HG02852 (cell line): Measurements from ENCODE around the gene SFMBT1.
"Not testable (repeated sequence)": the region's sequence is repeated elsewhere in the genome, so short reads cannot be mapped to it uniquely, and the experiment has no call there.

Experiments used
- ATAC-seq: cut with Tn5 transposase; IDR thresholded peaks from one replicate; pipeline ENCODE4 v1.9.1; 2021; ENCODE audit warnings: mild to moderate bottlenecking, moderate library complexity; ENCODE audit not compliant: unreplicated experiment

Gene SFMBT1

GRCh38 chr3:53038679-53039375 is 7.0 kb downstream of the SFMBT1 start:
- no peak for ATAC-seq

- no peak for ATAC-seq
Measured at GRCh38 chr3:53035825-53036619, 9.9 kb downstream of the SFMBT1 start.

GRCh38 chr3:53035018-53035417 is 10.9 kb downstream of the SFMBT1 start:
- ATAC-seq = not testable (repeated sequence)

GRCh38 chr3:53034411-53034810 is 11.5 kb downstream of the SFMBT1 start:
- ATAC-seq = not testable (repeated sequence)

- no peak for ATAC-seq
Measured at GRCh38 chr3:53032609-53033008, 13.3 kb downstream of the SFMBT1 start.

GRCh38 chr3:53030619-53031449 is 15.0 kb downstream of the SFMBT1 start:
- no peak for ATAC-seq

- ATAC-seq = no peak
Measured at GRCh38 chr3:53028641-53029040, 17.2 kb downstream of the SFMBT1 start.

- ATAC-seq = no peak
Measured at GRCh38 chr3:53027254-53027844, 18.5 kb downstream of the SFMBT1 start.

- no peak for ATAC-seq
Measured at GRCh38 chr3:53026382-53027162, 19.3 kb downstream of the SFMBT1 start.

GRCh38 chr3:53024315-53024714 is 21.6 kb downstream of the SFMBT1 start:
- ATAC-seq = no peak

GRCh38 chr3:53023072-53023823 is 22.6 kb downstream of the SFMBT1 start:
- ATAC-seq = no peak

GRCh38 chr3:53022647-53023046 is 23.2 kb downstream of the SFMBT1 start:
- ATAC-seq = no peak

- no peak for ATAC-seq
Measured at GRCh38 chr3:53016236-53016635, 29.6 kb downstream of the SFMBT1 start.

- ATAC-seq = no peak
Measured at GRCh38 chr3:53011324-53011723, 34.5 kb downstream of the SFMBT1 start.

GRCh38 chr3:53009826-53010539 is 35.9 kb downstream of the SFMBT1 start:
- ATAC-seq = no peak

- ATAC-seq = no peak
Measured at GRCh38 chr3:53008932-53009331, 36.9 kb downstream of the SFMBT1 start.

GRCh38 chr3:53005854-53006513 is 39.9 kb downstream of the SFMBT1 start:
- no peak for ATAC-seq

GRCh38 chr3:53005338-53005737 is 40.5 kb downstream of the SFMBT1 start:
- no peak for ATAC-seq
